Endothelial cell of umbilical vein (primary cell): Measurements from ENCODE around the gene MOB3A. TPM values are rescaled to one million over a fixed set of nuclear protein-coding genes. Genes with fewer than 3 reads are reported as not detected.

Source experiments
- BruUV-seq: library from RNA; stranded (reverse); fragments of 400-500 nt; replicated peaks from 2 replicates; lab custom pipeline; 2021; lab: Mats Ljungman, UMichigan
- CTCF ChIA-PET: fragments of 300-600, 350-600 bp; sonication (Branson Sonifier 250); formaldehyde crosslinking; loops from one replicate; lab custom pipeline; 2021; ENCODE audit warnings: antibody characterized with exemption, inconsistent platforms; lab: Charles Lee
- POLR2A ChIA-PET: fragments of 300-600, 350-600 bp; sonication (Branson Sonifier 250); formaldehyde crosslinking; loops from one replicate; lab custom pipeline; 2021; ENCODE audit warnings: antibody characterized with exemption, inconsistent platforms; lab: Charles Lee
- DNase-seq: peaks from one replicate; pipeline ENCODE4 v3.0.0-alpha.2; 2011; ENCODE audit warnings: low read depth, low spot score
- FAIRE-seq: peaks from 2 replicates; lab custom pipeline; 2011; peaks lifted over from hg19 to GRCh38; lab: Jason Lieb, UNC
- H2AFZ ChIP-seq: 2 replicates; pipeline ENCODE4 v1.6.0; 2012; ENCODE audit warnings: low read depth, low read length, control low read depth, inconsistent platforms
- H3K27ac ChIP-seq: 2 replicates; pipeline ENCODE4 v1.5.1; 2011; ENCODE audit warnings: low read depth, mild to moderate bottlenecking, control low read depth, low read length, moderate library complexity; ENCODE audit not compliant: insufficient read depth
- H3K27me3 ChIP-seq, 2 experiments: 2 replicates each; pipeline versions ENCODE4 v1.6.0 to v1.6.1; 2011; ENCODE audit warnings: low read length in 2 of 2, mixed read lengths in 1 of 2; ENCODE audit not compliant: control insufficient read depth in 2 of 2, insufficient read depth in 2 of 2
- H3K36me3 ChIP-seq, 2 experiments: 2 replicates in 1 of 2; 3 replicates in 1 of 2; pipeline ENCODE4 v1.5.1; 2011; ENCODE audit warnings: low read length in 2 of 2, mild to moderate bottlenecking in 1 of 2, moderate library complexity in 1 of 2; ENCODE audit not compliant: control insufficient read depth in 2 of 2, insufficient read depth in 2 of 2; ENCODE audit errors: extremely low read depth in 1 of 2
- H3K4me1 ChIP-seq: 3 replicates; pipeline ENCODE4 v1.5.1; 2011; ENCODE audit warnings: mild to moderate bottlenecking, low read length; ENCODE audit not compliant: control insufficient read depth, insufficient read depth; ENCODE audit errors: extremely low read depth
- H3K4me2 ChIP-seq: 2 replicates; pipeline ENCODE4 v1.6.1; 2011; ENCODE audit warnings: low read length, control low read depth, mixed read lengths; ENCODE audit not compliant: insufficient read depth
- H3K4me3 ChIP-seq, 3 experiments: fragments of 200-600 bp in 1 of 3; sonication (generic), shearing (Covaris generic) in 1 of 3; replicated peaks in 1 of 3; 2 replicates each; pipeline ENCODE4 v1.5.1; 2011 to 2016; ENCODE audit warnings: control low read depth in 3 of 3, low read length in 3 of 3, mild to moderate bottlenecking in 2 of 3, inconsistent platforms in 1 of 3, low read depth in 1 of 3, moderate library complexity in 1 of 3; ENCODE audit not compliant: insufficient read depth in 1 of 3
- H3K79me2 ChIP-seq: 2 replicates; pipeline ENCODE4 v1.6.0; 2012; ENCODE audit warnings: low read length, inconsistent platforms; ENCODE audit not compliant: control insufficient read depth, insufficient read depth
- H3K9ac ChIP-seq: replicated peaks from 2 replicates; pipeline ENCODE3; 2011; ENCODE audit warnings: low read length, control low read depth; ENCODE audit not compliant: insufficient read depth; ENCODE audit errors: extremely low read depth
- H3K9me1 ChIP-seq: replicated peaks from 3 replicates; pipeline ENCODE4 v1.6.0; 2011; ENCODE audit warnings: mild to moderate bottlenecking, low read length; ENCODE audit not compliant: control insufficient read depth, insufficient read depth; ENCODE audit errors: extremely low read depth
- H3K9me3 ChIP-seq: replicated peaks from 2 replicates; pipeline ENCODE4 v1.5.1; 2012; ENCODE audit warnings: low read length, inconsistent platforms; ENCODE audit not compliant: control insufficient read depth, insufficient read depth
- H4K20me1 ChIP-seq: replicated peaks from 2 replicates; pipeline ENCODE3; 2011; ENCODE audit warnings: mild to moderate bottlenecking, low read length; ENCODE audit not compliant: control insufficient read depth, insufficient read depth; ENCODE audit errors: extremely low read depth
- EZH2 ChIP-seq: IDR thresholded peaks from 2 replicates; pipeline ENCODE4 v1.6.1; 2012; ENCODE audit warnings: borderline replicate concordance, low read depth, mild to moderate bottlenecking, moderate library complexity, low read length, inconsistent platforms; ENCODE audit not compliant: severe bottlenecking
- FOS ChIP-seq: IDR thresholded peaks from 2 replicates; pipeline ENCODE4 v1.6.1; 2011; ENCODE audit warnings: mild to moderate bottlenecking, low read length, moderate library complexity, borderline replicate concordance; ENCODE audit not compliant: insufficient read depth
- GATA2 ChIP-seq: IDR thresholded peaks from 2 replicates; pipeline ENCODE4 v1.7.0; 2011; ENCODE audit warnings: low read depth, mild to moderate bottlenecking, moderate library complexity, mixed read lengths, low read length; ENCODE audit not compliant: insufficient read length, insufficient read depth
- JUN ChIP-seq: IDR thresholded peaks from 2 replicates; pipeline ENCODE4 v1.6.1; 2011; ENCODE audit warnings: borderline replicate concordance, low read depth; ENCODE audit not compliant: insufficient read length, insufficient read depth
- MYC ChIP-seq: IDR thresholded peaks from one replicate; pipeline ENCODE4 v1.6.1; 2011; ENCODE audit warnings: mild to moderate bottlenecking, low read depth, low read length
- POLR2A ChIP-seq: IDR thresholded peaks from 2 replicates; pipeline ENCODE4 v1.6.1; 2012; ENCODE audit warnings: low read depth, mild to moderate bottlenecking, control low read depth, low read length
- POLR2AphosphoS5 ChIP-seq: IDR thresholded peaks from 2 replicates; pipeline ENCODE4 v1.6.1; 2012; ENCODE audit warnings: low read depth, mild to moderate bottlenecking, control low read depth, low read length, moderate library complexity; ENCODE audit not compliant: insufficient read depth
- dilution Hi-C: fragments of 300-500 bp; cut with MboI; formaldehyde crosslinking; loops from one replicate; pipeline ENCODE4 v1.15.0; 2019; ENCODE audit warnings: low sequenced_read_pairs; ENCODE audit not compliant: extremely low pct_ligation_motif_present
- intact Hi-C: fragments of 100-400 bp; cut with micrococcal nuclease; formaldehyde crosslinking; loops from one replicate; pipeline ENCODE4 v1.10.0; 2022
- polyA plus RNA-seq, 4 experiments: library from polyadenylated mRNA; depleted of rRNA in 3 of 4; stranded (reverse) in 3 of 4; unstranded in 1 of 4; fragments of >200 nt; gene quantifications; 2 replicates each; pipeline versions ENCODE4 v1.2.1 to v1.2.3, GENCODE V29; 2011 to 2012; ENCODE audit warnings: missing spikeins in 1 of 4
- total RNA-seq: library from RNA; stranded (reverse); gene quantifications from 2 replicates; pipeline ENCODE4 v1.2.3, GENCODE V29; 2021
- TF ChIP-seq, protein P1 (sequence below): IDR thresholded peaks from 2 replicates; pipeline ENCODE4 v1.6.1; 2011; ENCODE audit not compliant: insufficient read depth, insufficient read length
- TF ChIP-seq, protein P2 (sequence below), 2 donors: IDR thresholded peaks; 1 replicate in 1 of 2; 2 replicates in 1 of 2; pipeline ENCODE4 v1.5.1; 2011; ENCODE audit warnings: low read length in 2 of 2, mild to moderate bottlenecking in 2 of 2, moderate library complexity in 2 of 2, control low read depth in 1 of 2, inconsistent platforms in 1 of 2, low read depth in 1 of 2; ENCODE audit not compliant: insufficient read depth in 1 of 2; ENCODE audit errors: extremely low read depth in 1 of 2

The MOB3A gene
- total and polyA plus RNA-seq, 2 donors (not counting 3 experiments of a cell fraction or from before 2014, with no cell fraction given), result 46.5 to 59.7 TPM

- no peaks in the 10 kb centered on the region for H3K9me1 ChIP-seq
- H3K27ac ChIP-seq, result no peak overlapping the region
- H4K20me1 ChIP-seq, result no peaks in the 10 kb centered on the region
- dilution Hi-C loops (no loop called here), intact Hi-C loops (loop anchor here (1.0 kb wide), 3 partner anchors 10 to 44 kb away; partner anchors contain the start of genes IZUMO4 and MOB3A)
- no peak overlapping the region for H3K4me3 ChIP-seq
- TF ChIP-seq GATA2 (no peak), POLR2A (no peak), MYC (no peak), POLR2AphosphoS5 (no peak), EZH2 (no peak), JUN (no peak), FOS (no peak)
- TF ChIP-seq, protein P1, sequence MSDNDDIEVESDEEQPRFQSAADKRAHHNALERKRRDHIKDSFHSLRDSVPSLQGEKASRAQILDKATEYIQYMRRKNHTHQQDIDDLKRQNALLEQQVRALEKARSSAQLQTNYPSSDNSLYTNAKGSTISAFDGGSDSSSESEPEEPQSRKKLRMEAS, result no peak
- TF ChIP-seq, protein P2, sequence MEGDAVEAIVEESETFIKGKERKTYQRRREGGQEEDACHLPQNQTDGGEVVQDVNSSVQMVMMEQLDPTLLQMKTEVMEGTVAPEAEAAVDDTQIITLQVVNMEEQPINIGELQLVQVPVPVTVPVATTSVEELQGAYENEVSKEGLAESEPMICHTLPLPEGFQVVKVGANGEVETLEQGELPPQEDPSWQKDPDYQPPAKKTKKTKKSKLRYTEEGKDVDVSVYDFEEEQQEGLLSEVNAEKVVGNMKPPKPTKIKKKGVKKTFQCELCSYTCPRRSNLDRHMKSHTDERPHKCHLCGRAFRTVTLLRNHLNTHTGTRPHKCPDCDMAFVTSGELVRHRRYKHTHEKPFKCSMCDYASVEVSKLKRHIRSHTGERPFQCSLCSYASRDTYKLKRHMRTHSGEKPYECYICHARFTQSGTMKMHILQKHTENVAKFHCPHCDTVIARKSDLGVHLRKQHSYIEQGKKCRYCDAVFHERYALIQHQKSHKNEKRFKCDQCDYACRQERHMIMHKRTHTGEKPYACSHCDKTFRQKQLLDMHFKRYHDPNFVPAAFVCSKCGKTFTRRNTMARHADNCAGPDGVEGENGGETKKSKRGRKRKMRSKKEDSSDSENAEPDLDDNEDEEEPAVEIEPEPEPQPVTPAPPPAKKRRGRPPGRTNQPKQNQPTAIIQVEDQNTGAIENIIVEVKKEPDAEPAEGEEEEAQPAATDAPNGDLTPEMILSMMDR (IDR thresholded peaks at IDR 0.05; ENCODE audit: extremely low read depth in 1 of 2, insufficient read depth in 1 of 2, low read depth in 1 of 2, low read length in 2 of 2), result no peak
- H3K9me3 ChIP-seq, result no peaks in the 10 kb centered on the region
- peak overlapping the region; percentile 1 for H2AFZ ChIP-seq
- H3K9ac ChIP-seq, result no peak overlapping the region
- ChIA-PET POLR2A (interaction anchor here (0.5 to 1.4 kb wide), 5 partner anchors 9 to 348 kb away, joined by 3 to 7 read pairs (median 5); no protein-coding TSS in a partner anchor), CTCF (interaction anchor here (1.1 to 3.2 kb wide), 3 partner anchors 13 to 19 kb away, joined by 3 to 17 read pairs (median 3); no protein-coding TSS in a partner anchor)
- no TSS peak for BruUV-seq
- H3K4me1 ChIP-seq, result peaks cover 28% of the 10 kb centered on the region
- no peak overlapping the region for H3K4me2 ChIP-seq
- H3K27me3 ChIP-seq, result no peaks in the 10 kb centered on the region
- no peaks in the 10 kb centered on the region for H3K36me3 ChIP-seq
- H3K79me2 ChIP-seq, result peaks cover 36% of the 10 kb centered on the region
- FAIRE-seq, result no peak
- no peak for DNase-seq
Observed at GRCh38 chr19:2051773-2052704, 44.1 kb downstream of the MOB3A start.
